Measurements from ENCODE around the gene MIX23.

Gene MIX23

DNA sequence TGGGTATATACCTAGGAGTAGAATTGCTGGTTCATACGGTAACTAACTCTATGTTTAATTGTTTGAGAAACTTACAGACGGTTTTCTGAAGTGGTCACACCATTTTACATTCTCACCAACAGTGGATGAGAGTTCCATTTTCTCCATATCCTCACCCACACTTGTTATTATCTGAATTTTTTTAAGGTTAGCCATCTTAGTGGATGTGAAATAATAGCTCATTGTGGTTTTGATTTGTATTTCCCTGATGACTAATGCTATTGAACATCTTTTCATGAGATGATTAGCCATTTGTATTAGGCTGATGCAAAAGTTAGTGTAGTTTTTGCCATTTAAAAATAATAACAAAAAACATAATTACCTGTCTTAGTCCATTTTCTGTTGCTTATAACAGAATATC lies 39.4 kb downstream of the MIX23 start:
- no peak for DNase-seq

DNA sequence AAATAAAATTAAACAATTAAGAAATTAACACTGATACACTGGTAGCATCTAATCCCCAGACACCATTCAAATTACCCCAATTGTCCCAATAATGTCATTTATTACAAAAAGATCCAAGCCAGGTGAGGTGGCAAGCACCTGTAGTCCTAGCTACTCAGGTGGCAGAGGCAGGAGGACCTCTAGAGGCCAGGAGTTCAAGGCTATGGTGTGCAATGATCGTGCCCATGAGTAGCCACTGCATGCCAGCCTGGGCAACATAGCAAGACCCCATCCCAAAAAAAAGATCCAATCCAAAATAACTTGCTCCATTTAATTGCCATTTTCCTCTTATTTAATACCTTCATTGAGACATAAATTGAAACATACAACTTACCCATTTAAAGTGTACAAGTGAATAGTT lies 40.2 kb downstream of the MIX23 start:
- DNase-seq = no peak

DNA sequence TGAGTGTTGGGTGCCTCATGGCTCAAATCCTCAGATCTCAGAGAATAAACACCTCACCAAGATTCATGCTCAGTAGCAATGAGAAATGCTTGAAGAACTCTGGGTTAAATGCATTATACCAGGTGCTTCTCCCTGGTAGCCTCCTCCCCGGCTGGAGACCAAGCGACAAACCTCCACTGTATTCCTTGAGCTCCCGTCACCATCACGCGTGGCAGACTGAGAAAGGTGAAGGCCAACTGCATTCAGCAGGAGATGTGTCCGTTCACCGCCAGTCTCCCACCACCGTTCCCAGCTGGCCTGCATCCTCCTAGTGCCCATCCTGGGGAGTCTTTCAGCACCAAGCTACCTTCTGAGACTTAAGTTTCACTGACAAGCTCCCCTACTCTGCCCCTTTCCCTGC lies 50.5 kb downstream of the MIX23 start:
- no peak for DNase-seq

DNA sequence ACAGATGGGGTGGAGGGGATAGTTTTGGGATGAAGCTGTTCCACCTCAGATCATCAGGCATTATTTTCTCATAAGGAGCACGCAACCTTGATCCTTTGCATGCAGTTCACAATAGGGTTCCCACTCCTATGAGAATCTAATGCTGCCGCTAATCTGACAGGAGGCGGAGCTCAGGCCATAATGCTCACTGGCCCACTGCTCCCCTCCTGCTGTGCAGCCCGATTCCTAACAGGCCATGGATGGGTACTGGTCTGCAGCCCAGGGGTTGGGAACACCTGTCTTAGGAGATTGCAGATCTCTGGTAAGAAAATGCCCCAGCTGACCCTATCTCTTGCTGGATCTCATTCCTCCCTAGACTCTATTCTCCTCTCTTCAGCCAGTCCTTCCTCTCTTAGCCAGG lies 51.1 kb downstream of the MIX23 start:
- DNase-seq = no peak

DNA sequence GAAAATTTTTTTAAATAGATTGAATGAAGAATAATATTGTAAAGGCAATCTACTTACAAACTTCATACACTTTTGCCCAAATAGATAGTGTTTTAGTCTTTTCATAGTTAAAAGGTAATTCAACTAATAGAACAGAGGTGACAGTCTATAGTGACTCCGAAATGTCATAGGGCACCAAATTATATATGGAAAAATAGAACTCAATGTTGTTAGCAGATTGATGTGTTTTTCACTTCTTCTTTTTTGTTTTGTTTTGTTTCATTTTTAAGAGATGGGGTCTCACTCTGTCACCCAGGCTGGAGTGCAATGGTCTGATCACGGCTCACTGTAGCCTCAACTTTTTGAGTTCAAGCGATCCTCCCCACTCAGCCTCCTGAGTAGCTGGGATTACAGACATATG lies 57.3 kb downstream of the MIX23 start:
- DNase-seq = no peak

DNA sequence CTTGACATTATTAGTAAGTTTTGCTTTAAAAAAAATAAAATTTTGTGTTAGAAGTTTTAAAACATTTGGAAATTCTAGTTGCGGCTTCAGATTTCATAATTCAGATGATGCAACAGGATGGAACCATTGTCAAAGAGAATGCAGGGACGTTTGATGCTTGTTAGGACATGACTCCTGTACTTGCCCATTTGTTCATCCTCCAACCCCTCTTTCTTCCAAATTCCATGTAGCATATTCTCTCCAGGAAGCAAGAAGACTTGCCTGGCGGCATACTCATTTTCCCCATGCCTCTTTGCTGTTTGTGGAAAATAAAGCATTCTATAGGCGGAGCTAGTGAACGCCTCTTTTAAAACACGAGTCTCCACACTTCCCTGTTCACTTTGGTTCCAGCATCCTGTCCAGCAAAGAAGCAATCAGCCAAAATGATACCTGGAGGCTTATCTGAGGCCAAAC lies 58.1 kb downstream of the MIX23 start, which contains the start of gene CSTA:
CSTA (plus strand) TSS at position 378 of the 453 bp plus-strand sequence; CDS start at position 423, 45 bp downstream.
- peak; percentile 61 for DNase-seq

DNA sequence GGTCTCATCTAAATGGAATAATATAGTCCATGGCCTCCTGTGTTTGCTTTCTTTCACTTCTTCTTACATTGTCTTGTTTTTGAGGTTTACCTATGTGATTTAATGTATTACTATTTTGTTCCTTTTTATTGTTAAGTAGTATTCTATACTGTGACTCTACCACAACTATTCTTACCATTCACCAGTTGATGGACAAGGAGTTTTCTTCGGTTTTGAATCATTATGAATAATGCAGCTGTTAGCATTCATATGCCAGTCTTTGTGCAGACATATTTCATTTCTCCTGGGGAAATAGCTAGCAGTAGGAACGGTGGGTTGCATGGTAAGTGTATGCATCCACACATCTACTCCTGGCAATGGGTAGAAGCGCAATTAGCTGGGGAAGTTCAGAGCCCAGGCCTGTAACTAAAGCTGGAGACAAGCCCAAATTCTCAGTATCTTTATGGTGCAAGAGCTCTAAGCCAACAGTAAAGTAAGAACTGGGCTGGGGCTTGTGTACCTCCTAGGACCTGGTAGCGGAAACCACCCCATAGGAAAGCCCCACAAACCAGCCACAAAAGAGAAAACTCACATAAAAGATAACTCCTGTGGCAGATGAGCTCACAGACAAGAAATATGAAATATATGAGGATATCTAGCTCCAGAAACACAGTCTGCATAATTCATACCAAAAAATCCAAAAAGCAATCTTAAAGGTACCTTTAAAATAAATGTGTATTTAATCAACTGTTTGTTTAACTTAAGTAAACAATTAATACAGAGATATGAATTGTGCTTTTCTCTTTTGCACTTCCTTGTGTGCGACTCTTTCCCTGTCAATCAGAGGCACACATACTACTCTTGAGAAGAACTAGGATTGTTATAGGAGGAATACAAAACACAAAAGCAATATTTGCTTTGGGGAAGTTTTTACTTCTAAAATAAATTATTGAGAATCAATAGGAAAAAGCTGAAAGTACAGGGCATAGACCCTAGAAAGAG lies 60.6 kb downstream of the MIX23 start:
- peak; percentile 56 for DNase-seq

DNA sequence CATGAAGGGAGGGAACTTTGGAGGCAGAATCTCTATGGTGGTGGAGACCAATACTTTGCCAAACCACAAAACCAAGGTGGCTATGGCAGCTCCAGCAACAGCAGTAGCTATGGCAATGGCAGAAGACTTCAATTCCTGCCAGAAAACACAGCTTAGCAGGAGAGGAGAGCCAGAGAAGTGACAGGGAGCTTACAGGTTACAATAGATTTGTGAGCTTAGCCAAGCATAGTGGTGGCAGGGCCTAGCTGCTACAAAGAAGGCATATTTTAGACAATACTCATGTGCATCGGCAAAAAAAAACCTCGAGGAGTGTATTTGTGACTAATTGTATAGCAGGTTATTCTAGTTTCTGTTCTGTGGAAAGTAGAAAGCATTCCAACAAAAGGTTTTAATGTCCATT lies 64.4 kb downstream of the MIX23 start:
- DNase-seq = no peak

DNA sequence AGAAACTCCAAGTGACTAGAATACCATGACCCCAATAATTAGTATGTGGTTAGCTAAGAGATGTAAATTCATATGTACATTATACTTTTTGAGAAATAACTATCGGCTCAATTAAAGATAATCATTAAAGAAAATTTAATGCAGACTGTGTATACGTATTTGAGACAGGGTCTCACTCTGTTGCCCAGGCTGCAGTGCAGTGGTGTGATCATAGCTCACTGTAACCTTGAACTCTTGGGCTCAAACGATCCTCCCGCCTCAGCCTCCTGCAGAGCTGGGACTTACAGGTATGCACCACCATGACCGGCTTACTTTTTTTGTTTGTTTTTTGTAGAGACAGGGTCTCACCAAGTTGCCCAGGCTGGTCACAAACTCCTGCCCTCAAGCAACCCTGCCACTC lies 66.7 kb downstream of the MIX23 start:
- no peak for DNase-seq

DNA sequence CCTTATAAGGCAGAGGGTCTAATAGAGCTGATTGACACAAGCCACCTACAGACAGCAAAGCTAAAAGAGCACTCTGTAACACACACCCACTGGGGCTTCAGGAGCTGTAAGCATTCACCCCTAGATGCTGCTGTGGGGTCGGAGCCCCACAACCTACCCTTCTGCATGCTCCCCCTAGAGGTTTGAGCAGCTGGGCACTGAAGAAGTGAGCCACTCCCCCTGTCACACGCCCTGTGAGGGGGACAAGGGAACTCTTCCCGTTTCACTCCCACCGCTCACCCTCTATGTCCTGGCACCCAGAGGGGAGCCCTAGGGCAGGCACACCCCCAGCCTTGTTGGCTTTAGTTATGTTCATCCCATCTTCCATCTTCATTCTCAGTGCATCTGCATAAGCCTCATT lies 67.4 kb downstream of the MIX23 start:
- no peak for DNase-seq

DNA sequence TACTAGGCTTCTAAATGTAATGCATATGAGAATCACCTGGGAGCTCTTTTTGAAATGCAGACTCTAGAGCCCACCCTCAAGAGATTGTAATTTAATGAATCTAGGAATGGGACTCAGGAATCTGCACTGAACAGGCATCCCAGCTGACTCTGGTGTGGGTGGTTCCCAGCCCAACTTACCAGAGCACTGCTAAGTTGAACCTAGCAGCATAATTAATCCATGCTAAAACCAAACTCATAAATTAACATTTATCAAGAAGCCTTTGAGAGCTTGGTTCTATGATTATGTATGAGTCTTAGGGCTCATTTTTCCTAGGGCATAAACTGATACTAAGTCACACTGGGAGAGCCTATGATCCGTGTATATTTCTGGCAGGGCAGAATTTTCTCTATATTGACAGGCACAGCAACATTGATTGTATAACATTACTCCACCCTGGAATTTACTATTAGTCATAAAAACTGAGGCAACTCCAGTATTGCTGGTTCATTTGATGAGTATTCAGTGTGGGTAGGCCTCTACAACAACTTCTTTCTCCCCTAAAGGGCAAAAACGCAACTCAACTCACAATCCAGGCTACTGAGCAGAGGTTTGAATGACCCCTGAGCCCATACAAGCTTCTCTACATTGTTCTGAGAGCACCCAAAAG lies 68.7 kb downstream of the MIX23 start:
- DNase-seq = no peak

DNA sequence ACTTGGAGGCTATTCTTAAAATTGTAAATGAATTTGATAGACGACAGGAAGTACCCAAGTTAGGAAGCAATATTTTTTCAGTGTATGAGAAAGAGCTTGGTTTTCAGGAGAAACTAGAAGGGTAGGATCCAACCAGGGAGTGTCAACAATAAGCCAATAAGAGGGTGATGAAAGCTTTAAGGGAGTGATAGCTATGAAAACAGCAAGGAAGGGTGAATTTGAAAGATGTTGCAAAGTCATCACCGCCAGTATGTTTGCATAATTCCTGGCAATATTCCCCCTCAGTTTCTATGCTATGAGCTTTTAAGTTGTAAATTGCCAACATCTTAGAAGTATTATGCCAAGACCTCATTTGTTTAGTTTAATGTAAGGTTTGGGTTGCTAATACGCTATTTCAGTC lies 69.8 kb downstream of the MIX23 start:
- DNase-seq = peak; percentile 31

DNA sequence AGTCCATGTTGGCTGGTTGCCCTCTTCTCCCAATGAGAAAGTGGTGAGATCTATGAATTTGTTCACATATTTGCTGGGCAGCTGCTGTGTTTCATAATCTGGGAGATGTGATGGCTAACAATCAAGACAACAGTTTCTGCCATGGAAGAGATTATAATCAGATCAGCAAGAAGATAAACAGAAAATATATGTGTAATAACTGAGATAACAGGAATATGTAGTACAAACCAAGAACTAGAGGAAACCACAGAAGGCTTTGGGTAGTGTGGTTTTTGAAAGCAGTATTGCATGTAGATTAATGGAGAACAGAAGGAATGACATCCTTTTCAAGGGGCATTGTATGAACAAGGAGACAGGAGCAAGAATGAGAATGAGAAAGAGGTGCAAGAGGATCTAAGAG lies 70.2 kb downstream of the MIX23 start:
- peak; percentile 69 for DNase-seq

DNA sequence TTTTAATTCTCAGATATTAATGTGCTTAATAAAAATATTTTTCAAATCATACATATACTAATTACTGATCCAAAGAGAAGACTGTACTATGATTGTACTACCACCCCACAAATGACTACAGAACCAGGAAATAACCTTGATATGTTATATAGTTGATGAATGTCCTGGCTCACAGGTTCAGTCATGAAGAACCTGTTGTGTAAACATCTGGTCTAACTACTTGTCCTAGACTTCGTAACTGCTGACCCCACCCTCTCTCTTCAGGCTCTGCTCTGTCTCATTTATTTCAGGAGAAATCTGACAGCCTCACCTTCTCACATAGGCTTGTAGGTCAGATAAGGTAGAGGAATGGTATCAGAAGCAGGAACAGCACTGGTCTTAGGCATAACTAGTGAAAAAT lies 72.7 kb downstream of the MIX23 start:
- DNase-seq = no peak
